Measurements from ENCODE around the gene MOCS1.

DNA sequence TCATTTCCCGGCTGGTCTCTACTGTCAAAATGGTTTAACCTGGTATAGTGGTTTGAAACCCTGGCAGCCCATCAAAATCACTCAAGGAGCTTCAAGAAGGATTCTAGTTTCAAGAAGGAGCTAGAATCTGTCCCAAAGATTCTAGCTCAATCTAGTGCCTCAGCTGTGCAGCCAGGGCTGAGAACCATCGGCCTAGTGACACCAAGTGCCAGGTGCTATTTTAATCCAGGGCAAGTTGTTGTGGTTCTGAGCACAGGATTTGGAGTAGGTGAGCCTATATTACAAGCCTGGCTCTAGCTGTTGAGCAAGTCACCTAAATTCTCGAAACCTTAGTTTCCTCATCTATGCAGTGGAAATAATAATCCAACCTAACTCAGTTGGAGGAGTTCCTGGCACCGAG is 3.7 kb downstream of the MOCS1 start:
- TF ChIP-seq, protein P1, sequence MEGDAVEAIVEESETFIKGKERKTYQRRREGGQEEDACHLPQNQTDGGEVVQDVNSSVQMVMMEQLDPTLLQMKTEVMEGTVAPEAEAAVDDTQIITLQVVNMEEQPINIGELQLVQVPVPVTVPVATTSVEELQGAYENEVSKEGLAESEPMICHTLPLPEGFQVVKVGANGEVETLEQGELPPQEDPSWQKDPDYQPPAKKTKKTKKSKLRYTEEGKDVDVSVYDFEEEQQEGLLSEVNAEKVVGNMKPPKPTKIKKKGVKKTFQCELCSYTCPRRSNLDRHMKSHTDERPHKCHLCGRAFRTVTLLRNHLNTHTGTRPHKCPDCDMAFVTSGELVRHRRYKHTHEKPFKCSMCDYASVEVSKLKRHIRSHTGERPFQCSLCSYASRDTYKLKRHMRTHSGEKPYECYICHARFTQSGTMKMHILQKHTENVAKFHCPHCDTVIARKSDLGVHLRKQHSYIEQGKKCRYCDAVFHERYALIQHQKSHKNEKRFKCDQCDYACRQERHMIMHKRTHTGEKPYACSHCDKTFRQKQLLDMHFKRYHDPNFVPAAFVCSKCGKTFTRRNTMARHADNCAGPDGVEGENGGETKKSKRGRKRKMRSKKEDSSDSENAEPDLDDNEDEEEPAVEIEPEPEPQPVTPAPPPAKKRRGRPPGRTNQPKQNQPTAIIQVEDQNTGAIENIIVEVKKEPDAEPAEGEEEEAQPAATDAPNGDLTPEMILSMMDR (IDR thresholded peaks at IDR 0.05) = no peak
- no peak for TF ChIP-seq EZH2 (IDR thresholded peaks at IDR 0.05)
